GM21786 (cell line): Measurements from ENCODE around the gene ZNF536.

Experiments used
- ATAC-seq: cut with Tn5 transposase; IDR thresholded peaks from one replicate; pipeline ENCODE4 v1.9.1; 2021; ENCODE audit not compliant: unreplicated experiment

ZNF536 gene

DNA sequence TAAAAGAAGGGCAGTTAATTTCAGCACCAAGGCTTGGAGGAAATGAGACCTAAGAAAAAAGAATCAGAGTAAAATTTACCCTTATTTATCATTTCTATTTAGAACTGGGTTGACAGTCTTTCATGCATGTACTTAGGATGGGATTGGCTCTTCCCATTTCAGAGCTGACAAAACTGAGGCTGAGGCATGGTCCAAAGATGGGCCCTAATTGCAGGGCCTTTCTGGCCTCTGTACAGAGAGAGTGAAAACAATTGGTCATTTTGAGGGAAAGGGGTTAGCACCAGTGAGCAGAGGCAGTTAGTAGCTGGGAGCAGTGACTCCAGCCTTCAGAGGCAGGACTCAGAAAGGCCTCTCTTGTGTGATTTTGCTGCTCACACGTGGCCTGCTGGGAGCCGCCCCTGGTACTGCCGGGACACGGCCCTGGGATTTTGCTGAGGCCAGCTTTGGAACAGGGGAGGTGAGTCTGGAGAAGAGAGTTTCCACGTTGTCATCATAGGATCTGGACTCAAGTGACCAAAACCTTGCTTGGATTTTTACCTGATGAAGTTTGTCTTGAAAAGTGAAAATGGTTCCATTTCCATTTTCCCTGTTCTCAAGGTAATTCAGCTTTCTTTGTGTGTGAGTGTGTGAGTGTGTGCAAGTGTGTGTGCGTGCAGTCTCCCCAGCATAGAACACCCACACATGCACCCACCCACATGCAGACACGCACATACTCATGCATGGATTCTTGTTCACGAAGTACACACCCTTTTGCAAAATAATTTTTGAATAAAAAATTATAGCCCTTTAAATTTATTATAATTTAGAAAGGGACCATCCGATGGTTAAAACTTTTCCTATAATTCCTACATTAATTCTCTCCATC is at the start of gene ZNF536:
TSS of gene ZNF536 (plus strand) at position 425 of the 865 bp plus-strand sequence. CDS start 71,179 bp downstream, outside the sequence.
- ATAC-seq = no peak

DNA sequence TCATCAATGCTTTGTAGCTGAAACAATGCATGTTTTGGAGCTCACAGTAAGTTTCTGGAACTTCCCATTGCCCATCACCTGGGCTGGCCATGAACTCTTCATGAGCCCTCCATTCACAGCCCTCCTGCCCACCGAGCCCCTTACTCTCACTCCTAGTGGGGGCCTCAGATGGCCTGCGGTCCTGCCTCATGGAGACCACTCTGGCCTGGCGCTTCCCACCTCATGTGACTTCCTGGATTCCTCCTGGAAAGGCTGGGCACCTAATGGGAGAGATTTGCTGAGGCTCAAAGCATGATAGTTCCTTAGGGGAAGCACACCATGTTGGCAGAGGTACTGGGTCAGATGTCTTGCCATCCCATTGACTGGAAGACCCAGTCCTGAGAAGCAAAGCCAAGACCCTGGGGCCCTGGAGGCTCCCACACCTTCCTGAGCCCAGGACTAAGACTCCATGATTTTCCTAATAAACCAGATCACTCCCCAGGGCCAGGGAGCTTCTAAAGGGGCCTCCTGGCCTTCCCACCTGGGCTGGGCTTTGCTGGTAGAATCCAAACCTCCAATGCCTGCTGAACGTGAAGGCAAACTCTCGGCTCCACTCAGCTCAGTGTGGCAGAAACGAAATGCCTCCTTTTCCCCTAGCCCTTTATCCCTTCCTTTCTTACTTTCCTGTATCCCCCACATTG is 49.4 kb upstream of the ZNF536 start:
- no peak for ATAC-seq

DNA sequence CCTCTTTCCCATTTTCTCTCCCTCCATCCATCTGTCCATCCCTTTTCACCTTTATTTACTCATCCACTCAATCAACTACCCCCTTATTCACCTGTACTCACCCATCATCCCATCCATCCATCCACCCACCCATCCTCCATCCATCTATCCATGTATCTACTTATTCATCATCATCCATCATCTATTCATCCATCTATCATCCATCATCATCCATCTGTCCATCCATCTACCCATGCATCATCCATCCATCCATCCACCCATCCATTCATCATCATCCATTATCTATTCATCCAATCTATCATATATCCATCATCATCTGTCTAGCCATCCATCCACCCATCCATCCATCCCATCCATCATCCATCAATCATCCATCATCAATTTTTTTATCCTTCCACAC is 48.3 kb upstream of the ZNF536 start:
- no peak for ATAC-seq

DNA sequence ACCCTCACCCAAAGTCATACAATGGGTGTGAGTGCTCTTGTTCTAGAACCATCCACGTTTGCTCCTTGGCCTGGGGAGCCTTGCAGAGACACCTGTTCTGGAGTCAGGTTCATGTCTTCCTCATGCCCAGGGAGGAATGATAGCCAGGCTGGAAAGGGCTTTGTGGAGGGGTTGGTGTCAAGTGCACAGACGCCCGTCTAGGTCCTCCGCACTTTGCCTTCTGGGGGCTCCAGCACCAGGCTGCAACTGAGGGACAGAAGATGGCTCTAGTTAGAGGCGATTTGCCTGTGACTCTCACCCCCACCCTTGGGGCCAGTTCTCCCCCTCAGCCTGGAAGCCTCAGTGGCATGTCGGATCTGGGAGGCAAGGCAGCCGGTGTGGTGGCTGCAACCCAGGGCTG is 47.2 kb upstream of the ZNF536 start:
- ATAC-seq = no peak

DNA sequence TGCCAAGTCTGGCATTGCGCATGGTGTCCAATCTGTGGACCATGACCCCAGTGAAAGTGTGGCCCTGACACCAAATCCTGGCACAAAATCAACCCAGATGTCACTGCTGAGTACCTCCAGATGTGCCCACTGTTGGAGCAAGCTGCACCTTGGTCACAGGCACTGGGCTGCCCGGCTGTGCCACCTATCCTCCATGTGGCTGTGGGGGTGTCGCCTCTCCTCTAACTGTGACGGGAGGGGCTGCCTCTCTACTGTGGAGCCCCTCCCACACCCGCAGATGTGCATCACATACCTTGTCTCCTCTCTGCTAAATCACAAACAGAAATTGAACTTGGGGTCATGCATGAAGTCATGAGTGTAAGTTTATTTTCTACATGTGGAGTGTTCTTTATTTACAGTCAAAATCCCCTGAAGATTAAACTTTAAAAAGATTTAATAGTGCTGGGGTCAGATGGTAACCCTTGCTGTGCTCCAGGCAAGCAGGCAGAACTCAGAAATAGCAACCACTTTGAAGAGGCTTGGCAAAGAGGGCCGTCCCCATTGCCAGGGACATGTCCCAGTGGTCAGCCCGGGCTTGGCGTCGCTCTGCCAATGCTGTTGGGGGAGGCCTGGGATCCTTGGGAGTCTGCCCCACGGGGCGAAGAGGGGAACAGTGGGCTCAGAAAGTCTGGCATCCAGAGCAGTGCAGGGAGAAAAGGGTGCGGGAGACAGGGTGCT is 46.4 kb upstream of the ZNF536 start:
- no peak for ATAC-seq

DNA sequence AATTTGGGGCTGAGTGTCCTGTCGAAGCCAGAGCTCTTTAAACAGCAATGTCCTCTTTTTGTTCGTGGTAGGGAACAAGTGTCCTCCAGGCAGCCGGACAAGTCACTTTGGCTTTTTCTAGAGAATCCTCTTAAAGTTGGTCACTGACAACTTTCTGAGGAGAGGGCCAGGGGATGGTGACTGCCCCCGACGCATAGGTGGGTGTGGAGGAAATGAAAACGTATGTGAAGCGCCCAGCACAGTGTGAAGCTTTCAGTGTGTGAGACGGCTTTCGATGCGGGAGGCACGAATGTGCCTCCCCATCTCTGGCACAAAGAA is 45.8 kb upstream of the ZNF536 start:
- no peak for ATAC-seq

DNA sequence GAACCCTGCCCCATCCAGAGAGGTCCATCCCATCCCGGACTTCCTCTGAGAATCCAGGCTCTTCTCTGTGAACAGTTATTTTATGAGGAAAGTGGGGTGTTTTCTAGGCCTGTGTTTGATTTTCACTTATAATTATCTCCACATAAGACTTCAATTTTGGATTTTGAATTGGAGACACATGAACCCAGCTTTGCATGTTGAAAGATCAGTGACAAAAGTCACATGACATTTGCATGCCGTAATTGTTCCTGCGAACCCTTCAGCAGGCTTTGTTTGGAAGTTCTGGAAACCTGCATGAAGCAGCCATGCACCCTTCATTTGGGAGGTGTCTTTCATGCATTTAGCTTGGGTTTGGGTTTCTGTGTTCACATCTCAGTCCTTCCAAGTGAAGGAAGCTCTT is 44.9 kb upstream of the ZNF536 start:
- no peak for ATAC-seq

DNA sequence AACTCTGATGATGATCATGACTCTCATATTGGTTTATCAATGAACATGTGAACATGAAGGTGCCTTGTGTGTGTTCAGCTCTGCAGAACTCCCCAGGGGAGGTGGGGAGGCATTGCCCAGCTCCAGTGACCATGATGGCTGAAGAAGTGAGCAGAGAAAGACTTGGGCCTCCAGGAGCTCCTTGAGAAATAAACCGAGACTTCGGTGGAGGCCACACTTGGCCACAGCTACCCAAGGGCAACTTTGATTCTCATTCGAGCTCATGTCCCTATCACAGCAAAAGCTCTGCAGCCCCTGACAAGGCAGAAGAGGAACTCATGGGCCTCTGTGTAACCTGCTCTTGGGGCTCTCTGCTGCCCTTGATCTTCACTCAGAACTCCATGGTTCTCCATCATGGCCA is 44.1 kb upstream of the ZNF536 start:
- ATAC-seq = no peak

DNA sequence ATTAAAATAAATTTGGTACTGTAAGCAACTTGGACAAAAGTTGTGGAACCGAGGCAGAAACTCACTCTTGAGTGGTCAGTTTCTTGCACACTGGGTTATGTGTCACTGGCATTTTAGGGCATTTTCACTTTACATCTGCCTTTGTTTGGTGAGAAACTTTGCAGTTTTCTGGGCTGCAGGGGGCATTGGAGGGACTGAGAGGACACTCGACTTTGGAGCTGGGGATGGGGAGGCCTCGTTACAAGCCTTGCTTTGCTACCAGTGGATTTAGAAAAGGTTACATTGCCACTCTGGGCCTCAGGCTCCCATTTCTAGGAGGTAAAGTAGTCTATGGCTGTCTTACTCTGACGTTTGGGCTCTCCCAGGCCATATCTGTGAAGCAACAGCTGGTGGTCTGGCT is 41.9 kb upstream of the ZNF536 start:
- ATAC-seq = no peak

DNA sequence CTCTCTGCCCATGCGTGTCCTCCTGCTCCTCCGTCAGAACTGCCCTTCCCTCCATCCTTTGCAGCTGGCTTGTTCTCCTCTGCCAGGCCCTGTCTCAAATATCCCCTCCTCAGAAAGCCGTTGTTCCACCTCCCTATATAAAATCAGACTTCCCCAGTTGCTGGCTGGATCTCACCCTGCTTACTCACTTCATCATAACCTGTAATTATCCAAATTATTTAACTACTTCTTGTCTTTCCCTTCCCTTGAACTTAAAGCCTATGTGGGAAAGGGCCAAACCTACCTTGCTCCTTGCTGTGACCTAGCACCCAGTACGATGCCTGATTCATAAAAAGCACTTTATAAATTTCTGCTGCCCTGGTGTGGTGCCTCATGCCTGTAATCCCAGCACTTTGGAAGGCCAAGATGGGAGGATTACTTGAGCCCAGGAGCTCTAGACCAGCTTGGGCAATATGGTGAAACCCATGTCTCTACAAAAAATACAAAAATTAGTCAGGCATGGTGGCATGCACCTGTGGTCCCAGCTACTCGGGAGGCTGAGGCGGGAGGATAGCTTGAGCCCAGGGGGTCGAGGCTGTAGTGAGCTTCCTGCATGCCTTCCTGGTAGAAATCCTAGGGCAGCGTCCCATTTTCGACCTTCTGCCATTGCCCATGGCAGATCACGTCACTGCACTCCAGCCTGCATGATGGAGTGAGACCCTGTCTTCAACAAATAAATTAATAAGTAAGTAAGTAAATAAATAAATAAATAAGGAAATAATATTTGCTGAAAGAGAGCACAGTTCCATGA is 39.5 kb upstream of the ZNF536 start:
- ATAC-seq = no peak

DNA sequence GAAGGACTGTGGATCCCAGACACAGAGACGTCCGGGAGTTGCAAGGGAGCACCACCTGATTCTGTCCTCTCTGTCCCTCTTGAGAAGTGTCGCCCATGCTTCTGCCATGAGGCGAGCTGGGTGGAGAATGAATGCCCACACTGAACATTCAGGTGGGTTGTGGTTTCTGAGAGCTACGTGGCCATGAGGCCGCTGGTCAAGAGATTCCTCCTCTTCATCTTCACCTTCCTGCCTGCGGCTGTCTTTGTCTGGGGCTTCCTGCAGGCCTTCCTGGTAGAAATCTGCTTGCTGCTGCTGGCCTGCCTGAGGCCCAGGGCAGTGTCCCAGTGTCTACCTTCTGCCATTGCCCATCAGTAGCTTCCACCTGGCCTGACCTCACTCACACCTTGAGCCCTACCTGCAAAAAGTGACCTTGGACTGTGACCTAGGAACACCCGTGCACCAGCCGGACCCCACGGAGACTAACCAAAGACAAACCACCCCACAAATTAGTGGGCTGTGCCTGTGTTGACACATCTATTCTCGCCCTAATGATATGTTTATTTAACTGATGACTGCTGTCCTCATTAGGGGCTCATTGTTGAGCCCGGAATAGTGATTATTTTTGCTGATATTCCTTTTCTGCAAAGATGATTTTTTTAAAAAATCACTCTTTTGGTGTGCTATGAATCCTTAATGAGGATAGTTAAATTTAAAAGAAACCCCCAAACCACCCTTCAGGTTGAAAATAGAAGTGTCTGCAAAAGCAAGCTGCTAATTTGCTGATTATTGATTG is 38.7 kb upstream of the ZNF536 start:
- no peak for ATAC-seq

DNA sequence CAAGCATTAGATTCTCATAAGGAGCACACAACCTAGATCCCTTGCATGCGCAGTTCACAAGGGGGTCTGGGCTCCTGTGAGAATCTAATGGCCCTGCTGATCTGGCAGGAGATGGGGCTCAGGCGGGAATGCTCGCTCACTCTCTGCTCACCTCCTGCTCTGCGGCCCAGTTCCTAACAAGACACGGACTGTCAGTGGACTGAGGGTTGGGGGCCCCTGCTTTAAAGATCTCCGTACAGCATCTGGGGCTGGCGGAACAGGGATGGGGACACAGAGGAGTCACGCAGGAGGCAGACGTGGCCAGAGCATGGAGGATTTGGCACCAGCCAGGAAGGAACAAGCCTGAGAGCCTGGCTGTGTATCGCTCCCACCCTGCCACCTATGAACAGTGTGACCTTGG is 37.3 kb upstream of the ZNF536 start:
- no peak for ATAC-seq

DNA sequence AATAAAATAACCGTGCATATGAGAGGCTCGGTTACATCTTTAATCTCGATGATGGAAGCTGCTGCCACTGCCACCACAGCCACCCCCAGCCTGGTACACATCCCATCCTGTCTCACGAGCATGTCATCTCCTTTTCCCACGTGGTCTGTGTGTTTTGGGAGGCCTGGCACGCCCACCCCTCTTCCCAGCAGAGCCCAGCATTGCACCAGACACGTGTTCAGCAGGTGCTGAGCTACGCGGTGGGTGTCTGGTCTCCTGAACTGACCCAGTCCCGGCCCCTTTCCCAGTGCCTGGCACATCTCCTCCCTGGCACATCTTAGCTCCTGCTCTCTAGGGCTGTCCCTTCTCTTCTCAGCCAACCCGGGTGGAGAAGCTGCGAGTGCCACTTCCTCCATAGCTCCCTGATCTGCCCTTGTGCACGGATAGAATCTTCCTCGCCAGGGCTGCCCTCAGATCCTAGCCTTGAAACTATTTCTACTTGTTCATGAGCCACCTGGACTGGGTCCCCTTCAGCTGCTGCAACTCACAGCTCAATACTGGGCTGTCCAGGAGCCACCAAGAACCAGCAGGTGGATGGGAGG is 36.8 kb upstream of the ZNF536 start:
- no peak for ATAC-seq

DNA sequence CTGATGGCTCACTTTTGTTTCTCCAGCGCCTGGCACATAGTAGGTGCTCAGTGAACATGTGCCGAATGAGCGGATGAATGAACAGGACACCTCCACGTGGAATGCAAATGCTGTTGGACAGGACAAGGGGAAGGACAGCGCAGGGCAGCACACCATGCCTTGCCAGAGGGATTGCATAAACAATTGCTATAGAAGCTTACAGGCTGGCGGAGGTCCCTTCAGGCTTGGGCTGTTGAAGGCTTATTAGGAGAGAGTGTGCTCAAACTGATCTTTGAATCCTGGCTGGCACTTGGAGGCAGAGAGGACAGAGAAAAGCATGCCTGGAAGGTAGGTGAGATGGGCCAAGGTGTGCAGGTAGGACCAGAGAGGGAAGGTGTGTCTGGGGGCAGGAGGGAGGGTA is 35.9 kb upstream of the ZNF536 start:
- ATAC-seq = no peak

DNA sequence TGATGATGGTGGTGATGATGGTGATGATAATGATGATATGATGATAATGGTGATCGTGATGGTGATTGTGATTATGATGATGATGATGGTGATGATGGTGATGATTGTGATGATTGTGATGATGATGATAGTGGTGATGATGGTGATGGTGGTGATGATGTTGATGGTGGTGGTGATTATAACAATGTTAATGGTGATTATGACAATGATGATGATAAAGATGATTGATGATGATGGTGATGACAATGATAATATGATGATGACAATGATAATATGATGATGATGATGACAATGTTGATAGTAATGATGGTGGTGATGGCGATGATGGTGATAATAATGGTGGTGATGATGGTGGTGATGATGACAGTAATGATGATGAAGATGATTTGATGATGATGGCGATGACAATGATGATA is 34.1 kb upstream of the ZNF536 start:
- ATAC-seq = no peak

DNA sequence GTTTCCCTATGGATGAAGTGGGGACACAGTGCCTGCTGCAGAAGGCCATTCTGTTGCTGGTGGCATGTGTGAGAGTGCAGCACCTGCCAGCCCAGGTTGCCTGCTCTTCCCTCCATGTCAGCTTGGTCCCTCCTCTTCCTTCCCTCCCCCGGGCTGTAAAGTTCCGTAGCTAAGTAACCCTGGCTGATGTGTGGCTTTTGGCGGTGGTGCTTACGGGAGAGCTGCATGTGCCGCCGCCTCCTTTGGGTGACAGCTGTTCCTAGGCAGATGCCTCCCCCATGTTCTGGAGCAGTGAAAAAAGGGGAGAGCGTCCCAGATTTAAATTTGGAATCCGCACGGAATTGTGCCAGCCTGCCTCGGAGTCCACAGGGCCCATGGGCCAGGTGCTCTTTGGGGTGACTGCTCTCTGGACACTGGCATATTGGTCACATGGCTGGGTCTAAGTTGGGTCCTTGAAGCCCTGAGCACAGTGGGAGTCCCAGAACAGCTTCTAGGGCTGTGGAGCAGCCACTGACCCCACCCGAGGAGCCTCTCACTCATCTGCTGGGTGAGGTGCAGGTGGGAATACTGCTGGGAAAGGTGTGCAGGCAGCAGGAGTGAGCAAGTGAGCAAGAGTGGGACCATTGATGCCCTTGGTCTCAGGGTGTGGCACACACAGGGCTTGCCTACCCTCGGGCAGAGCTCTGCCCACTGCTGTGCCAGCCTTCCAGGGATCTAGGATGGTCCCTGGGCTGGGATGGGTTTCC is 33.1 kb upstream of the ZNF536 start:
- ATAC-seq = no peak

DNA sequence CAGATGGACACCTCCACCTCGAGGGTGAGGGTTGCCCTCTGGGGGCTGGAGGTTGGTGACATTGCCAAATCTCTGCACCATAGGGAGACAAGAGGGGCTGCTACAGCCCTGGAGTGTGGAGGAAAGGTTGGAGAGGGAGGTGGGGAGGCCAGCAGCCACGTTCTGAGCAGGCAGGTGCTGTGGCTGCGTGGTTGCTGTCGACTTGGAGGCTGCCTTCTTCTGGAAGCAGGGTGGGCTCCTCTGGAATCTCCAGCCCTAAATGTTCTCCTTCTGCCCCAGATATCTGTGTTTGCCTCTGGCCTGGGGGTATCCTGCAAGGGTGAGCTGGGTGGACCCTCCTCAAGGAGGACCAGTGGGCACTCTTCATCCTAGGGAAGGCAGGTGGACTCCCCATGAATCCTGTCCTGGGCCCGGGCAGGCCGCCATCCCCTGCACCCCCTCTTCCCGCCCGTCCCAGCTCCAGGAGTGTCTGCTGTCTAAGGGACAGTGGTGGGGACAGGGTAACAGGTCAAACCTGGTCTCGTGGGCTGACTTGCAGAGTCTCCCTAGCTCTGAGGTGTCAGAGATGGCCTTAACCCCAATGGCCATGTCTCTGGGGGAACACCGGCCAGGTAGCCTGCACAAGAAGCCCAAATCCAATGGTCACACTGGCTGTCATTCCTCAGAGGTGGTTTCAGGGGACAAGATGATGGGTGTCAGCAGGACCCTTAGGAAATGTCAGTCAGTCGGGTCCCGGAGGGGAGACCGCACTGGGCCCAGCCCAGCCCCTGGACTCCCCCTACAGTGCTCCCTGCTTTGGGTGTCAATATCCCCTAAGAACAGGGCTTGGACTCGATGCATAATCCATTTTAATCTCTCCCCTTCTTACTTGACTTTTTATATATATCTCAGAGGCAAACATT is 32.3 kb upstream of the ZNF536 start:
- ATAC-seq = no peak

DNA sequence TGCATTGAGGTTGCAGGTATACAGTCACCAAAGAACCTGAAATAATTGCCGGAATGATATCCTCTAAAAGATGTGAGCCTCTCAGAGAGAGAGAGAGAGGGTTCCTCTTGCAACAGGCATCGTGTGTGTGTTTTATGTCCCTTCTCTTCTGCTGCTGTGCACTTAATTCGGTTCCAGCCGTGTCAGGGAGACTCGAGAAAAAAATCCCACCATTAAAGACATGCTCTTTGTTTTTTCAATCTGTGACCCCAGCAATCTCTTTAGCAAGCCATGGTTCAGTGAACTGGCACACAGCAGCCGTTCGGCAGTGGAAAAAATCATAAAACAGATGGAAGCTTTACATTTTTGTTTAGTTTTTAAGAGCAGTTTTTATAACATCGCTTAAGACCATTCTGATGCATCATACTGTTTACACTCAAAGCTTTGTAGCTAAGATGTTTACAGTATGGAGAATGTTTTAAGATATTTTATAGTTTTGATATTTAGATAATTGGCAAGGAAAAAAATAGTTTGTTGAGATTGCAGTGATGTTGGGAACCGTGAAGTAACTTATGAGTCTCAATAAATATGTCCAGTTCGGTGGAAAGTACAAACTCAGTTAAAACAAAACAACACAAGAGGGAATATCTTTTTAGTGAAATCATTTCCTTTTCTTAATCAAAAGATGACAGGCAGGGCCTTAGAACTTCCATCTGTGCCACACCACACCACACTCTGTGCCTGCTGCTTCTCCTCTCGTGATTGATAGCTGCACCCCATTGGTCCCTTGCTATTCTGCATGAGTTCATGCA is 31.2 kb upstream of the ZNF536 start:
- no peak for ATAC-seq
